ENCODE data around the gene ENTPD2. TPM values are rescaled to one million over a fixed set of nuclear protein-coding genes. Genes with fewer than 3 reads are reported as not detected.

The ENTPD2 gene
- polyA plus RNA-seq, 1 experiment = not detected

DNA sequence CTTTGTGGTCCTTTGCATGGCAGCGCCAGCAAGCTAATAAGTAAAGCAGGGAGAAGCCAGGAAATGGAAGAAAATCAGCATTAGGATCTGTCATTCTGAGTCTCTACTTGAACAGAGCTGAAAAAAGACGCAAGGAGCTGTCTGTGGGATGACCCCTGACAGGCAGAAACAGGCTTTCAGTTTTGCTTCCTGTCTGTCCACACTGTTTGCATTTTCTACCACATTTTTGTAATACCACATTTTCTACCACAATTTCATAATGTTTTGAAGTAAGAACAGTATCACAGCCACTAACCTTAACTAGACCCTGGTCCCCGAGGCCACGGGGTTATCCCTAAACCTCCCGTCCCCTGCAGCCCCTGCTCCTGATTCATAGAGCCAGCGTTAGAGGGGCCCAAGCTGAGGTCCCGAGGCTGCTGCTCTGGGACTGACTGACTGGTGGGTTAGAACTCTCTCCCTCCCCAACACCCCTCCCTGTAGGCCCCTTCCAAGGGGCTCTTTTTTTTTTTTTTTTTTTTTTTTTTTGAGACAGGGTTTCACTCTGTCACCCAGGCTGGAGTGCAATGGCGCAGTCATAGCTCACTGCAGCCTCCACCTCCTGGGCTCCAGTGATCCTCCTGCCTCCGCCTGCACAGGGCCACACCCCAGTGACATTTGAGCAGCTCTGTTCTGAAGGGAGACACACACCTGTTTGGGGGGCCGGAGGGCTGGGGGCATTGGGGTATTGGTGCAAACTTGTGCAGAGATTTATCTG lies 53.5 kb downstream of the ENTPD2 start:
- ChIA-PET POLR2A (interaction anchor here (1.5 kb wide), 1 partner anchor 9 kb away, joined by 4 read pairs; no protein-coding TSS in a partner anchor), CTCF (interaction anchor here (0.6 to 3.1 kb wide), 8 partner anchors 29 to 158 kb away, joined by 3 to 13 read pairs (median 3); partner anchors contain the start of gene AJM1)
- H3K9me3 ChIP-seq (ENCODE audit: control insufficient read depth, insufficient read depth, low read length) = peaks cover 2% of the 10 kb centered on the region; the same call in 1 of the 2 replicates
- H3K27ac ChIP-seq (ENCODE audit: low read depth, low read length) = no peak overlapping the region
- TF ChIP-seq, protein P1, sequence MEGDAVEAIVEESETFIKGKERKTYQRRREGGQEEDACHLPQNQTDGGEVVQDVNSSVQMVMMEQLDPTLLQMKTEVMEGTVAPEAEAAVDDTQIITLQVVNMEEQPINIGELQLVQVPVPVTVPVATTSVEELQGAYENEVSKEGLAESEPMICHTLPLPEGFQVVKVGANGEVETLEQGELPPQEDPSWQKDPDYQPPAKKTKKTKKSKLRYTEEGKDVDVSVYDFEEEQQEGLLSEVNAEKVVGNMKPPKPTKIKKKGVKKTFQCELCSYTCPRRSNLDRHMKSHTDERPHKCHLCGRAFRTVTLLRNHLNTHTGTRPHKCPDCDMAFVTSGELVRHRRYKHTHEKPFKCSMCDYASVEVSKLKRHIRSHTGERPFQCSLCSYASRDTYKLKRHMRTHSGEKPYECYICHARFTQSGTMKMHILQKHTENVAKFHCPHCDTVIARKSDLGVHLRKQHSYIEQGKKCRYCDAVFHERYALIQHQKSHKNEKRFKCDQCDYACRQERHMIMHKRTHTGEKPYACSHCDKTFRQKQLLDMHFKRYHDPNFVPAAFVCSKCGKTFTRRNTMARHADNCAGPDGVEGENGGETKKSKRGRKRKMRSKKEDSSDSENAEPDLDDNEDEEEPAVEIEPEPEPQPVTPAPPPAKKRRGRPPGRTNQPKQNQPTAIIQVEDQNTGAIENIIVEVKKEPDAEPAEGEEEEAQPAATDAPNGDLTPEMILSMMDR (IDR thresholded peaks at IDR 0.05; ENCODE audit: low read depth, low read length) = no peak
- no peak overlapping the region for H3K4me3 ChIP-seq (ENCODE audit: low read depth, low read length)
- peaks cover 5% of the 10 kb centered on the region for H3K27me3 ChIP-seq (ENCODE audit: control insufficient read depth, insufficient read depth, low read length)
- DNase-seq (ENCODE audit: low read depth, low spot score) = peak; percentile 47

Small RNAs within 50 kb of the gene (small RNA-seq; reads per million reads assigned to genes)
- not detected for gene RF00153 (ENCODE audit: insufficient read length, low read depth)

Other genes starting within 250 kb of the ENTPD2 start
- 35.4 and 41.1 TPM in 2 replicates for gene RABL6, start 246.1 kb downstream of the ENTPD2 start, polyA plus RNA-seq (2011; rRNA removed)
- 0.26 and 0.42 TPM in 2 replicates for gene AJM1, start 211.6 kb downstream of the ENTPD2 start, polyA plus RNA-seq (2011; rRNA removed)
- gene PHPT1, start 204.7 kb downstream of the ENTPD2 start, polyA plus RNA-seq (2011; rRNA removed) = 91.6 and 116 TPM in 2 replicates
- 0.63 and 0.86 TPM in 2 replicates for gene MAMDC4, start 201.7 kb downstream of the ENTPD2 start, polyA plus RNA-seq (2011; rRNA removed)
- 445 and 453 TPM in 2 replicates for gene EDF1, start 187.8 kb downstream of the ENTPD2 start, polyA plus RNA-seq (2011; rRNA removed)
- gene TRAF2, start 167.5 kb downstream of the ENTPD2 start, polyA plus RNA-seq (2011; rRNA removed) = 6.1 and 6.9 TPM in 2 replicates
- 31.2 and 46.4 TPM in 2 replicates for gene FBXW5, start 109.3 kb downstream of the ENTPD2 start, polyA plus RNA-seq (2011; rRNA removed)
- gene C8G, start 108.8 kb downstream of the ENTPD2 start, polyA plus RNA-seq (2011; rRNA removed) = 0.41 TPM in 1 of 2 replicates, not detected in the other
- gene LCN12, start 101.8 kb downstream of the ENTPD2 start, polyA plus RNA-seq (2011; rRNA removed) = not detected in 2 replicates
- gene PTGDS, start 76.6 kb downstream of the ENTPD2 start, polyA plus RNA-seq (2011; rRNA removed) = 7.8 and 9.6 TPM in 2 replicates
- gene LCNL1, start 71.1 kb downstream of the ENTPD2 start, polyA plus RNA-seq (2011; rRNA removed) = 1.5 TPM in 2 replicates
- gene PAXX, start 61.6 kb downstream of the ENTPD2 start, polyA plus RNA-seq (2011; rRNA removed) = 6.0 and 6.7 TPM in 2 replicates
- 0.42 and 0.63 TPM in 2 replicates for gene CLIC3, start 57.5 kb downstream of the ENTPD2 start, polyA plus RNA-seq (2011; rRNA removed)
- 4.7 and 8.8 TPM in 2 replicates for gene ABCA2, start 25.8 kb downstream of the ENTPD2 start, polyA plus RNA-seq (2011; rRNA removed)
- not detected in 2 replicates for gene FUT7, start 22.0 kb downstream of the ENTPD2 start, polyA plus RNA-seq (2011; rRNA removed)
- 8.9 and 16.5 TPM in 2 replicates for gene NPDC1, start 7.9 kb downstream of the ENTPD2 start, polyA plus RNA-seq (2011; rRNA removed)
- gene SAPCD2, start 16.5 kb upstream of the ENTPD2 start, polyA plus RNA-seq (2011; rRNA removed) = 1.5 and 1.8 TPM in 2 replicates
- gene UAP1L1, start 23.5 kb upstream of the ENTPD2 start, polyA plus RNA-seq (2011; rRNA removed) = 5.1 and 6.3 TPM in 2 replicates
- 40.8 and 50.2 TPM in 2 replicates for gene MAN1B1, start 32.9 kb upstream of the ENTPD2 start, polyA plus RNA-seq (2011; rRNA removed)
- gene DPP7, start 60.7 kb upstream of the ENTPD2 start, polyA plus RNA-seq (2011; rRNA removed) = 30.6 and 52.6 TPM in 2 replicates
- 0.04 TPM in 1 of 2 replicates, not detected in the other for gene GRIN1, start 85.1 kb upstream of the ENTPD2 start, polyA plus RNA-seq (2011; rRNA removed)
- not detected in 2 replicates for gene LRRC26, start 116.0 kb upstream of the ENTPD2 start, polyA plus RNA-seq (2011; rRNA removed)
- gene TMEM210, start 118.0 kb upstream of the ENTPD2 start, polyA plus RNA-seq (2011; rRNA removed) = not detected in 2 replicates
- gene ANAPC2, start 134.5 kb upstream of the ENTPD2 start, polyA plus RNA-seq (2011; rRNA removed) = 12.1 and 14.6 TPM in 2 replicates
- gene SSNA1, start 134.6 kb upstream of the ENTPD2 start, polyA plus RNA-seq (2011; rRNA removed) = 35.0 and 46.9 TPM in 2 replicates
- gene TPRN, start 146.7 kb upstream of the ENTPD2 start, polyA plus RNA-seq (2011; rRNA removed) = 2.8 and 3.8 TPM in 2 replicates
- gene TMEM203, start 151.6 kb upstream of the ENTPD2 start, polyA plus RNA-seq (2011; rRNA removed) = 44.2 and 50.2 TPM in 2 replicates
- 2.8 and 3.8 TPM in 2 replicates for gene NDOR1, start 151.6 kb upstream of the ENTPD2 start, polyA plus RNA-seq (2011; rRNA removed)
- 0.17 and 0.45 TPM in 2 replicates for gene RNF208, start 168.2 kb upstream of the ENTPD2 start, polyA plus RNA-seq (2011; rRNA removed)
- gene CYSRT1, start 171.1 kb upstream of the ENTPD2 start, polyA plus RNA-seq (2011; rRNA removed) = 0.27 and 0.56 TPM in 2 replicates
- not detected in 2 replicates for gene RNF224, start 173.4 kb upstream of the ENTPD2 start, polyA plus RNA-seq (2011; rRNA removed)
- gene SLC34A3, start 176.8 kb upstream of the ENTPD2 start, polyA plus RNA-seq (2011; rRNA removed) = not detected in 2 replicates
- 223 and 262 TPM in 2 replicates for gene TUBB4B, start 187.2 kb upstream of the ENTPD2 start, polyA plus RNA-seq (2011; rRNA removed)
- not detected in 2 replicates for gene STPG3, start 197.2 kb upstream of the ENTPD2 start, polyA plus RNA-seq (2011; rRNA removed)
- 27.1 and 38.7 TPM in 2 replicates for gene NELFB, start 201.3 kb upstream of the ENTPD2 start, polyA plus RNA-seq (2011; rRNA removed)
- 14.1 and 18.7 TPM in 2 replicates for gene TOR4A, start 223.7 kb upstream of the ENTPD2 start, polyA plus RNA-seq (2011; rRNA removed)
- gene NRARP, start 248.2 kb upstream of the ENTPD2 start, polyA plus RNA-seq (2011; rRNA removed) = 0.17 and 0.22 TPM in 2 replicates

Measured in AG04450 (cell line).